ES-I3 (cell line): ENCODE measurements around the gene CD207.
"Not testable (repeated sequence)": the region's sequence is repeated elsewhere in the genome, so short reads cannot be mapped to it uniquely, and the experiment has no call there.

Source experiments
- H3K36me3 ChIP-seq: 2 replicates; pipeline ENCODE4 v1.6.1; 2013; ENCODE audit warnings: mild to moderate bottlenecking, low read length, control low read depth, moderate library complexity; ENCODE audit not compliant: insufficient read depth
- H3K4me1 ChIP-seq: 2 replicates; pipeline ENCODE4 v1.6.1; 2013; ENCODE audit warnings: mild to moderate bottlenecking, control low read depth, low read length; ENCODE audit not compliant: insufficient read depth
- H3K9ac ChIP-seq: 2 replicates; pipeline ENCODE4 v1.6.1; 2013; ENCODE audit warnings: low read depth, mild to moderate bottlenecking, low read length, moderate library complexity
- H3K9me3 ChIP-seq: 2 replicates; pipeline ENCODE4 v1.6.1; 2013; ENCODE audit warnings: mild to moderate bottlenecking, low read length, moderate library complexity; ENCODE audit not compliant: control insufficient read depth, insufficient read depth

The CD207 gene

GRCh38 chr2:70835643-70836042, at the start of gene CD207:
Gene CD207 (minus strand): TSS chr2:70835816. CDS start chr2:70835776, 40 bp downstream.
- no peaks in the 10 kb centered on the region for H3K4me1 ChIP-seq
- H3K36me3 ChIP-seq = no peaks in the 10 kb centered on the region
- H3K9me3 ChIP-seq = no peaks in the 10 kb centered on the region; the same call in 1 of the 2 replicates
- H3K9ac ChIP-seq = no peak within 1 kb of the TSS

- not testable (repeated sequence) for H3K36me3 ChIP-seq, H3K4me1 ChIP-seq
Measured at GRCh38 chr2:70878543-70878942, 42.9 kb upstream of the CD207 start.

GRCh38 chr2:70876138-70876537, 40.5 kb upstream of the CD207 start:
- not testable (repeated sequence) for H3K36me3 ChIP-seq, H3K9me3 ChIP-seq, H3K4me1 ChIP-seq, H3K9ac ChIP-seq

More at GRCh38 chr2:70878543-70878942, 42.9 kb upstream of the CD207 start:
- H3K9me3 ChIP-seq, H3K9ac ChIP-seq: not testable (repeated sequence)

GRCh38 chr2:70873541-70873940, 37.9 kb upstream of the CD207 start:
- no peak overlapping the region for H3K9ac ChIP-seq
- no peaks in the 10 kb centered on the region for H3K36me3 ChIP-seq
- no peaks in the 10 kb centered on the region for H3K9me3 ChIP-seq
- no peaks in the 10 kb centered on the region for H3K4me1 ChIP-seq

- Histone ChIP-seq H3K4me1 (no peaks in the 10 kb centered on the region), H3K9ac (no peak overlapping the region), H3K9me3 (no peaks in the 10 kb centered on the region), H3K36me3 (no peaks in the 10 kb centered on the region)
Measured at GRCh38 chr2:70871398-70872211, 36.0 kb upstream of the CD207 start.

- Histone ChIP-seq H3K36me3 (no peaks in the 10 kb centered on the region), H3K9me3 (no peaks in the 10 kb centered on the region), H3K4me1 (no peaks in the 10 kb centered on the region), H3K9ac (no peak overlapping the region)
Measured at GRCh38 chr2:70870790-70871189, 35.2 kb upstream of the CD207 start.

- Histone ChIP-seq H3K4me1 (no peaks in the 10 kb centered on the region), H3K36me3 (no peaks in the 10 kb centered on the region), H3K9me3 (no peaks in the 10 kb centered on the region), H3K9ac (no peak overlapping the region)
Measured at GRCh38 chr2:70868970-70869369, 33.4 kb upstream of the CD207 start.

- H3K36me3 ChIP-seq = no peaks in the 10 kb centered on the region
- peaks cover 3% of the 10 kb centered on the region; the same call in 1 of the 2 replicates for H3K4me1 ChIP-seq
- H3K9ac ChIP-seq = no peak overlapping the region
- no peaks in the 10 kb centered on the region for H3K9me3 ChIP-seq
Measured at GRCh38 chr2:70861777-70862625, 26.4 kb upstream of the CD207 start.

GRCh38 chr2:70855667-70856066, 20.1 kb upstream of the CD207 start:
- Histone ChIP-seq H3K9ac (no peak overlapping the region), H3K9me3 (no peaks in the 10 kb centered on the region), H3K36me3 (no peaks in the 10 kb centered on the region), H3K4me1 (peaks cover 4% of the 10 kb centered on the region; the same call in 1 of the 2 replicates)

- no peaks in the 10 kb centered on the region for H3K36me3 ChIP-seq
- peaks cover 4% of the 10 kb centered on the region; the same call in 1 of the 2 replicates for H3K4me1 ChIP-seq
- no peaks in the 10 kb centered on the region for H3K9me3 ChIP-seq
- no peak overlapping the region for H3K9ac ChIP-seq
Measured at GRCh38 chr2:70854411-70854810, 18.8 kb upstream of the CD207 start.

GRCh38 chr2:70852824-70853223, 17.2 kb upstream of the CD207 start:
- no peaks in the 10 kb centered on the region for H3K9me3 ChIP-seq
- H3K4me1 ChIP-seq = peaks cover 4% of the 10 kb centered on the region; the same call in 1 of the 2 replicates
- H3K9ac ChIP-seq = no peak overlapping the region
- no peaks in the 10 kb centered on the region for H3K36me3 ChIP-seq

- Histone ChIP-seq H3K9me3 (no peaks in the 10 kb centered on the region), H3K4me1 (peaks cover 4% of the 10 kb centered on the region; the same call in 1 of the 2 replicates), H3K9ac (no peak overlapping the region), H3K36me3 (no peaks in the 10 kb centered on the region)
Measured at GRCh38 chr2:70851704-70852103, 16.1 kb upstream of the CD207 start.

GRCh38 chr2:70850925-70851324, 15.3 kb upstream of the CD207 start:
- Histone ChIP-seq H3K9ac (no peak overlapping the region), H3K9me3 (no peaks in the 10 kb centered on the region), H3K36me3 (no peaks in the 10 kb centered on the region), H3K4me1 (peaks cover 4% of the 10 kb centered on the region; the same call in 1 of the 2 replicates)

GRCh38 chr2:70842401-70842800, 6.8 kb upstream of the CD207 start:
- Histone ChIP-seq H3K9ac (no peak overlapping the region), H3K9me3 (no peaks in the 10 kb centered on the region), H3K4me1 (no peaks in the 10 kb centered on the region), H3K36me3 (no peaks in the 10 kb centered on the region)
